HEK293 (cell line): ENCODE results near the gene TPBGL.
A peak's percentile ranks its signal among the peaks of the same experiment; 100 is the strongest.

Experiments
- CTCF ChIA-PET: fragments of 350-600 bp; formaldehyde crosslinking; extraction: SDS; loops from one replicate; lab custom pipeline; 2021; ENCODE audit warnings: antibody characterized with exemption; lab: Yijun Ruan, JAX
- POLR2A ChIA-PET: fragments of 300-600 bp; formaldehyde crosslinking; extraction: SDS; loops from one replicate; lab custom pipeline; 2020; ENCODE audit warnings: antibody characterized with exemption, inconsistent platforms; lab: Yijun Ruan, JAX
- H3K27ac ChIP-seq: fragments of 200-500 bp; sonication (Bioruptor generic); 2 replicates; pipeline ENCODE4 v1.5.1; 2014; ENCODE audit warnings: low read depth, low read length, control low read depth, inconsistent platforms; ENCODE audit errors: extremely low read depth
- H3K36me3 ChIP-seq, 2 experiments: fragments of 200-500 bp in 1 of 2; sonication (Bioruptor generic) in 1 of 2; 1 replicate in 1 of 2; 2 replicates in 1 of 2; pipeline ENCODE4 v1.5.1; 2014 to 2017; ENCODE audit warnings: inconsistent platforms in 2 of 2, low read length in 2 of 2; ENCODE audit not compliant: control insufficient read depth in 2 of 2, insufficient read depth in 1 of 2
- H3K4me1 ChIP-seq: fragments of 200-500 bp; sonication (Bioruptor generic); 2 replicates; pipeline ENCODE4 v1.5.1; 2014; ENCODE audit warnings: mild to moderate bottlenecking, low read length, inconsistent platforms; ENCODE audit not compliant: control insufficient read depth, insufficient read depth
- H3K4me3 ChIP-seq: 2 replicates; pipeline ENCODE4 v1.5.1; 2011; ENCODE audit warnings: low read depth, mild to moderate bottlenecking, control low read depth, low read length, moderate library complexity
- H3K9me3 ChIP-seq: fragments of 200-500 bp; sonication (Bioruptor generic); 2 replicates; pipeline ENCODE4 v1.5.1; 2014; ENCODE audit warnings: low read depth, low read length, inconsistent platforms; ENCODE audit not compliant: control insufficient read depth, insufficient read depth
- CTCF ChIP-seq: fragments of 450-650 bp; formaldehyde crosslinking; IDR thresholded peaks from 2 replicates; pipeline ENCODE4 v1.5.1; 2016; ENCODE audit warnings: missing biosample characterization, missing genetic modification characterization
- GLIS2 ChIP-seq: fragments of 450-650 bp; formaldehyde crosslinking; IDR thresholded peaks from 2 replicates; pipeline ENCODE4 v1.5.1; 2016; ENCODE audit warnings: missing biosample characterization, missing genetic modification characterization
- KLF10 ChIP-seq: fragments of 450-650 bp; IDR thresholded peaks from 2 replicates; pipeline ENCODE4 v1.5.1; 2018; ENCODE audit warnings: missing biosample characterization, mild to moderate bottlenecking, missing genetic modification characterization
- PBX3 ChIP-seq: sonication (generic); formaldehyde crosslinking; IDR thresholded peaks from 2 replicates; pipeline ENCODE4 v1.8.1; 2022; ENCODE audit warnings: mild to moderate bottlenecking, moderate library complexity, missing genetic modification reagents
- ZBTB17 ChIP-seq: fragments of 450-650 bp; formaldehyde crosslinking; IDR thresholded peaks from 2 replicates; pipeline ENCODE4 v1.5.1; 2016; ENCODE audit warnings: missing biosample characterization, missing genetic modification characterization
- ZNF571 ChIP-seq: fragments of 450-650 bp; formaldehyde crosslinking; IDR thresholded peaks from 2 replicates; pipeline ENCODE4 v1.5.0; 2017; ENCODE audit warnings: missing biosample characterization, missing genetic modification characterization
- ZNF585B ChIP-seq: fragments of 450-650 bp; formaldehyde crosslinking; IDR thresholded peaks from 2 replicates; pipeline ENCODE4 v1.5.1; 2016; ENCODE audit warnings: missing biosample characterization, missing genetic modification characterization
- ZNF623 ChIP-seq: fragments of 450-650 bp; formaldehyde crosslinking; IDR thresholded peaks from 2 replicates; pipeline ENCODE4 v1.5.1; 2016; ENCODE audit warnings: missing biosample characterization, missing genetic modification characterization
- ZNF645 ChIP-seq: fragments of 450-650 bp; formaldehyde crosslinking; IDR thresholded peaks from 2 replicates; pipeline ENCODE4; 2016; ENCODE audit warnings: missing biosample characterization, missing genetic modification characterization
- ZNF677 ChIP-seq: fragments of 450-650 bp; IDR thresholded peaks from 2 replicates; pipeline ENCODE4 v1.5.0; 2018; ENCODE audit warnings: missing biosample characterization, mild to moderate bottlenecking, missing genetic modification characterization, moderate library complexity
- ZNF830 ChIP-seq: fragments of 450-650 bp; IDR thresholded peaks from 2 replicates; pipeline ENCODE4 v1.5.0; 2018; ENCODE audit warnings: missing biosample characterization, missing genetic modification characterization, low read depth, mild to moderate bottlenecking, moderate library complexity
- ZSCAN4 ChIP-seq: fragments of 450-650 bp; formaldehyde crosslinking; IDR thresholded peaks from 2 replicates; pipeline ENCODE4 v1.5.1; 2017; ENCODE audit warnings: missing biosample characterization, missing genetic modification characterization
- ZXDB ChIP-seq: fragments of 450-650 bp; formaldehyde crosslinking; IDR thresholded peaks from 2 replicates; pipeline ENCODE4 v1.5.1; 2016; ENCODE audit warnings: missing biosample characterization, missing genetic modification characterization
- TF ChIP-seq, protein P1 (sequence below): fragments of 450-650 bp; formaldehyde crosslinking; IDR thresholded peaks from 2 replicates; pipeline ENCODE4 v1.5.1; 2017; ENCODE audit warnings: missing biosample characterization, missing genetic modification characterization
- TF ChIP-seq, protein P2 (sequence below): fragments of 450-650 bp; formaldehyde crosslinking; IDR thresholded peaks from 2 replicates; pipeline ENCODE4 v1.5.1; 2016; ENCODE audit warnings: missing biosample characterization, missing genetic modification characterization
- TF ChIP-seq, protein P3 (sequence below): fragments of 450-650 bp; formaldehyde crosslinking; IDR thresholded peaks from 2 replicates; pipeline ENCODE4 v1.5.1; 2016; ENCODE audit warnings: missing biosample characterization, missing genetic modification characterization

Gene TPBGL

GRCh38 chr11:75212411-75212810 lies 28.2 kb upstream of the TPBGL start:
- CTCF ChIA-PET: interaction anchor here (0.6 to 3.9 kb wide), 5 partner anchors 9 to 172 kb away, joined by 3 to 15 read pairs (median 6); no protein-coding TSS in a partner anchor
- Histone ChIP-seq H3K4me3 (no peak overlapping the region), H3K9me3 (no peaks in the 10 kb centered on the region), H3K4me1 (no peaks in the 10 kb centered on the region), H3K36me3 (no peaks in the 10 kb centered on the region), H3K27ac (no peak overlapping the region)
- POLR2A ChIA-PET: no interaction called here
- TF ChIP-seq ZNF623 (no peak), KLF10 (tag by site-specific recombination) (no peak), ZNF571 (tag by site-specific recombination) (no peak), ZNF645 (no peak), ZSCAN4 (tag by site-specific recombination) (no peak), ZNF677 (tag by site-specific recombination) (no peak), ZNF830 (tag by site-specific recombination) (no peak)
- TF ChIP-seq, protein P1, sequence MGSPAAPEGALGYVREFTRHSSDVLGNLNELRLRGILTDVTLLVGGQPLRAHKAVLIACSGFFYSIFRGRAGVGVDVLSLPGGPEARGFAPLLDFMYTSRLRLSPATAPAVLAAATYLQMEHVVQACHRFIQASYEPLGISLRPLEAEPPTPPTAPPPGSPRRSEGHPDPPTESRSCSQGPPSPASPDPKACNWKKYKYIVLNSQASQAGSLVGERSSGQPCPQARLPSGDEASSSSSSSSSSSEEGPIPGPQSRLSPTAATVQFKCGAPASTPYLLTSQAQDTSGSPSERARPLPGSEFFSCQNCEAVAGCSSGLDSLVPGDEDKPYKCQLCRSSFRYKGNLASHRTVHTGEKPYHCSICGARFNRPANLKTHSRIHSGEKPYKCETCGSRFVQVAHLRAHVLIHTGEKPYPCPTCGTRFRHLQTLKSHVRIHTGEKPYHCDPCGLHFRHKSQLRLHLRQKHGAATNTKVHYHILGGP (tag by site-specific recombination): no peak
- TF ChIP-seq, protein P2, sequence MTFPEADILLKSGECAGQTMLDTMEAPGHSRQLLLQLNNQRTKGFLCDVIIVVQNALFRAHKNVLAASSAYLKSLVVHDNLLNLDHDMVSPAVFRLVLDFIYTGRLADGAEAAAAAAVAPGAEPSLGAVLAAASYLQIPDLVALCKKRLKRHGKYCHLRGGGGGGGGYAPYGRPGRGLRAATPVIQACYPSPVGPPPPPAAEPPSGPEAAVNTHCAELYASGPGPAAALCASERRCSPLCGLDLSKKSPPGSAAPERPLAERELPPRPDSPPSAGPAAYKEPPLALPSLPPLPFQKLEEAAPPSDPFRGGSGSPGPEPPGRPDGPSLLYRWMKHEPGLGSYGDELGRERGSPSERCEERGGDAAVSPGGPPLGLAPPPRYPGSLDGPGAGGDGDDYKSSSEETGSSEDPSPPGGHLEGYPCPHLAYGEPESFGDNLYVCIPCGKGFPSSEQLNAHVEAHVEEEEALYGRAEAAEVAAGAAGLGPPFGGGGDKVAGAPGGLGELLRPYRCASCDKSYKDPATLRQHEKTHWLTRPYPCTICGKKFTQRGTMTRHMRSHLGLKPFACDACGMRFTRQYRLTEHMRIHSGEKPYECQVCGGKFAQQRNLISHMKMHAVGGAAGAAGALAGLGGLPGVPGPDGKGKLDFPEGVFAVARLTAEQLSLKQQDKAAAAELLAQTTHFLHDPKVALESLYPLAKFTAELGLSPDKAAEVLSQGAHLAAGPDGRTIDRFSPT: no peak

GRCh38 chr11:75214411-75214821 lies 26.2 kb upstream of the TPBGL start:
- H3K9me3 ChIP-seq: no peaks in the 10 kb centered on the region
- TF ChIP-seq GLIS2 (tag by site-specific recombination) (0 out of 2 replicates have a peak, but pooled peaks have one; percentile 15), PBX3 (CRISPR knock-in tag) (peak; percentile 44; the same call in 1 of the 2 replicates), ZBTB17 (tag by site-specific recombination) (0 out of 2 replicates have a peak, but pooled peaks have one; percentile 30), ZXDB (tag by site-specific recombination) (no peak), CTCF (0 out of 2 replicates have a peak, but pooled peaks have one; percentile 16), ZNF585B (no peak)
- TF ChIP-seq, protein P3, sequence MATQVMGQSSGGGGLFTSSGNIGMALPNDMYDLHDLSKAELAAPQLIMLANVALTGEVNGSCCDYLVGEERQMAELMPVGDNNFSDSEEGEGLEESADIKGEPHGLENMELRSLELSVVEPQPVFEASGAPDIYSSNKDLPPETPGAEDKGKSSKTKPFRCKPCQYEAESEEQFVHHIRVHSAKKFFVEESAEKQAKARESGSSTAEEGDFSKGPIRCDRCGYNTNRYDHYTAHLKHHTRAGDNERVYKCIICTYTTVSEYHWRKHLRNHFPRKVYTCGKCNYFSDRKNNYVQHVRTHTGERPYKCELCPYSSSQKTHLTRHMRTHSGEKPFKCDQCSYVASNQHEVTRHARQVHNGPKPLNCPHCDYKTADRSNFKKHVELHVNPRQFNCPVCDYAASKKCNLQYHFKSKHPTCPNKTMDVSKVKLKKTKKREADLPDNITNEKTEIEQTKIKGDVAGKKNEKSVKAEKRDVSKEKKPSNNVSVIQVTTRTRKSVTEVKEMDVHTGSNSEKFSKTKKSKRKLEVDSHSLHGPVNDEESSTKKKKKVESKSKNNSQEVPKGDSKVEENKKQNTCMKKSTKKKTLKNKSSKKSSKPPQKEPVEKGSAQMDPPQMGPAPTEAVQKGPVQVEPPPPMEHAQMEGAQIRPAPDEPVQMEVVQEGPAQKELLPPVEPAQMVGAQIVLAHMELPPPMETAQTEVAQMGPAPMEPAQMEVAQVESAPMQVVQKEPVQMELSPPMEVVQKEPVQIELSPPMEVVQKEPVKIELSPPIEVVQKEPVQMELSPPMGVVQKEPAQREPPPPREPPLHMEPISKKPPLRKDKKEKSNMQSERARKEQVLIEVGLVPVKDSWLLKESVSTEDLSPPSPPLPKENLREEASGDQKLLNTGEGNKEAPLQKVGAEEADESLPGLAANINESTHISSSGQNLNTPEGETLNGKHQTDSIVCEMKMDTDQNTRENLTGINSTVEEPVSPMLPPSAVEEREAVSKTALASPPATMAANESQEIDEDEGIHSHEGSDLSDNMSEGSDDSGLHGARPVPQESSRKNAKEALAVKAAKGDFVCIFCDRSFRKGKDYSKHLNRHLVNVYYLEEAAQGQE: peak; percentile 98
- no peak overlapping the region for H3K4me3 ChIP-seq
- ChIA-PET POLR2A (interaction anchor here (1.0 kb wide), 1 partner anchor 20 kb away, joined by 3 read pairs; no protein-coding TSS in a partner anchor), CTCF (interaction anchor here (0.5 to 3.0 kb wide), 21 partner anchors 9 to 873 kb away, joined by 3 to 17 read pairs (median 4); no protein-coding TSS in a partner anchor)
- H3K27ac ChIP-seq: no peak overlapping the region
- H3K4me1 ChIP-seq: no peaks in the 10 kb centered on the region
- H3K36me3 ChIP-seq: no peaks in the 10 kb centered on the region
